GM23338 (cell line): ENCODE measurements around the gene UMODL1.

Experiments
- CREB1 ChIP-seq: fragments of 250-450 bp; sonication (Bioruptor Pico); IDR thresholded peaks from 2 replicates; pipeline ENCODE4 v1.5.0; 2020; ENCODE audit warnings: low read depth, mild to moderate bottlenecking, moderate library complexity
- EZH2 ChIP-seq: fragments of 200-600 bp; sonication (generic); IDR thresholded peaks from one replicate; pipeline ENCODE4 v1.8.0; 2017; ENCODE audit warnings: antibody characterized with exemption, mild to moderate bottlenecking, low read depth; ENCODE audit not compliant: unreplicated experiment
- EZH2phosphoT487 ChIP-seq: fragments of 200-600 bp; sonication (generic); IDR thresholded peaks from one replicate; pipeline ENCODE4 v1.8.1; 2018; ENCODE audit warnings: antibody characterized with exemption; ENCODE audit not compliant: unreplicated experiment
- NANOG ChIP-seq: IDR thresholded peaks from 2 replicates; pipeline ENCODE4 v1.6.1; 2016; ENCODE audit warnings: antibody characterized with exemption, borderline replicate concordance
- POLR2AphosphoS5 ChIP-seq: IDR thresholded peaks from 2 replicates; pipeline ENCODE4 v1.6.1; 2016; ENCODE audit warnings: antibody characterized with exemption, low read depth
- ZNF114 ChIP-seq: fragments of 250-450 bp; sonication (Bioruptor Pico); IDR thresholded peaks from 2 replicates; pipeline ENCODE4 v1.5.0; 2020; ENCODE audit warnings: mild to moderate bottlenecking, moderate library complexity
- ZNF331 ChIP-seq: fragments of 250-450 bp; sonication (Bioruptor Pico); IDR thresholded peaks from 2 replicates; pipeline ENCODE4 v1.5.0; 2020; ENCODE audit warnings: low read depth, mild to moderate bottlenecking, moderate library complexity
- TF ChIP-seq, protein P1 (sequence below), 2 experiments: fragments of 200-600 bp in 1 of 2; sonication (generic) in 1 of 2; conservative IDR thresholded peaks; 2 replicates each; pipeline versions ENCODE4 v1.5.1 to v1.6.1; 2016 to 2017; ENCODE audit warnings: antibody characterized with exemption in 2 of 2, low read depth in 2 of 2, mild to moderate bottlenecking in 2 of 2, moderate library complexity in 1 of 2
- TF ChIP-seq, protein P2 (sequence below): IDR thresholded peaks from one replicate; pipeline ENCODE4 v1.6.1; 2018; ENCODE audit warnings: antibody characterized with exemption; ENCODE audit not compliant: unreplicated experiment

DNA sequence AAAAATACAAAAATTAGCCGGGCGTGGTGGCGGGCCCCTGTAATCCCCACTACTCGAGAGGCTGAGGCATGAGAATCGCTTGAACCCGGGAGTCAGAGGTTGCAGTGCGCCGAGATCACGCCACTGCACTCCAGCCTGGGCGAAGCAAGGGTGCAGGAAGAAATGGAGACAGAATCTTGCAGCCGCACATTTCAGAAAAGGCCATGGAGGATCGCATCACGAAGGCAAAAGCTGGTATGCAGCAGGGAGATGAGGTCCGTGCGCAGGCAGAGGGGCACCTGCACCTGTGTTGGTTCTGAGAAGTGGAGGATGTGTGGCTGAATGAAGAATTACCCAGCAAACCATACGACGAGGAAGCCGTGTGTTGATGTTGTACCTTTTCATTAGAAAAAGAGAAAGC is 94.8 kb downstream of the UMODL1 start:
- TF ChIP-seq POLR2AphosphoS5 (no peak), CREB1 (no peak), EZH2phosphoT487 (no peak), EZH2 (no peak), NANOG (no peak), ZNF114 (CRISPR knock-in tag) (no peak), ZNF331 (CRISPR knock-in tag) (no peak)
- TF ChIP-seq, protein P1, sequence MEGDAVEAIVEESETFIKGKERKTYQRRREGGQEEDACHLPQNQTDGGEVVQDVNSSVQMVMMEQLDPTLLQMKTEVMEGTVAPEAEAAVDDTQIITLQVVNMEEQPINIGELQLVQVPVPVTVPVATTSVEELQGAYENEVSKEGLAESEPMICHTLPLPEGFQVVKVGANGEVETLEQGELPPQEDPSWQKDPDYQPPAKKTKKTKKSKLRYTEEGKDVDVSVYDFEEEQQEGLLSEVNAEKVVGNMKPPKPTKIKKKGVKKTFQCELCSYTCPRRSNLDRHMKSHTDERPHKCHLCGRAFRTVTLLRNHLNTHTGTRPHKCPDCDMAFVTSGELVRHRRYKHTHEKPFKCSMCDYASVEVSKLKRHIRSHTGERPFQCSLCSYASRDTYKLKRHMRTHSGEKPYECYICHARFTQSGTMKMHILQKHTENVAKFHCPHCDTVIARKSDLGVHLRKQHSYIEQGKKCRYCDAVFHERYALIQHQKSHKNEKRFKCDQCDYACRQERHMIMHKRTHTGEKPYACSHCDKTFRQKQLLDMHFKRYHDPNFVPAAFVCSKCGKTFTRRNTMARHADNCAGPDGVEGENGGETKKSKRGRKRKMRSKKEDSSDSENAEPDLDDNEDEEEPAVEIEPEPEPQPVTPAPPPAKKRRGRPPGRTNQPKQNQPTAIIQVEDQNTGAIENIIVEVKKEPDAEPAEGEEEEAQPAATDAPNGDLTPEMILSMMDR (conservative IDR thresholded peaks at IDR 0.05; ENCODE audit: low read depth in 2 of 2), result no peak
- TF ChIP-seq, protein P2, sequence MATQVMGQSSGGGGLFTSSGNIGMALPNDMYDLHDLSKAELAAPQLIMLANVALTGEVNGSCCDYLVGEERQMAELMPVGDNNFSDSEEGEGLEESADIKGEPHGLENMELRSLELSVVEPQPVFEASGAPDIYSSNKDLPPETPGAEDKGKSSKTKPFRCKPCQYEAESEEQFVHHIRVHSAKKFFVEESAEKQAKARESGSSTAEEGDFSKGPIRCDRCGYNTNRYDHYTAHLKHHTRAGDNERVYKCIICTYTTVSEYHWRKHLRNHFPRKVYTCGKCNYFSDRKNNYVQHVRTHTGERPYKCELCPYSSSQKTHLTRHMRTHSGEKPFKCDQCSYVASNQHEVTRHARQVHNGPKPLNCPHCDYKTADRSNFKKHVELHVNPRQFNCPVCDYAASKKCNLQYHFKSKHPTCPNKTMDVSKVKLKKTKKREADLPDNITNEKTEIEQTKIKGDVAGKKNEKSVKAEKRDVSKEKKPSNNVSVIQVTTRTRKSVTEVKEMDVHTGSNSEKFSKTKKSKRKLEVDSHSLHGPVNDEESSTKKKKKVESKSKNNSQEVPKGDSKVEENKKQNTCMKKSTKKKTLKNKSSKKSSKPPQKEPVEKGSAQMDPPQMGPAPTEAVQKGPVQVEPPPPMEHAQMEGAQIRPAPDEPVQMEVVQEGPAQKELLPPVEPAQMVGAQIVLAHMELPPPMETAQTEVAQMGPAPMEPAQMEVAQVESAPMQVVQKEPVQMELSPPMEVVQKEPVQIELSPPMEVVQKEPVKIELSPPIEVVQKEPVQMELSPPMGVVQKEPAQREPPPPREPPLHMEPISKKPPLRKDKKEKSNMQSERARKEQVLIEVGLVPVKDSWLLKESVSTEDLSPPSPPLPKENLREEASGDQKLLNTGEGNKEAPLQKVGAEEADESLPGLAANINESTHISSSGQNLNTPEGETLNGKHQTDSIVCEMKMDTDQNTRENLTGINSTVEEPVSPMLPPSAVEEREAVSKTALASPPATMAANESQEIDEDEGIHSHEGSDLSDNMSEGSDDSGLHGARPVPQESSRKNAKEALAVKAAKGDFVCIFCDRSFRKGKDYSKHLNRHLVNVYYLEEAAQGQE, result no peak
